GM18909 (cell line): ENCODE data around the gene GDF9.

Experiments used
- ATAC-seq: cut with Tn5 transposase; IDR thresholded peaks from one replicate; pipeline ENCODE4 v1.9.1; 2021; ENCODE audit warnings: mild to moderate bottlenecking; ENCODE audit not compliant: unreplicated experiment, poor library complexity

GDF9 gene

DNA sequence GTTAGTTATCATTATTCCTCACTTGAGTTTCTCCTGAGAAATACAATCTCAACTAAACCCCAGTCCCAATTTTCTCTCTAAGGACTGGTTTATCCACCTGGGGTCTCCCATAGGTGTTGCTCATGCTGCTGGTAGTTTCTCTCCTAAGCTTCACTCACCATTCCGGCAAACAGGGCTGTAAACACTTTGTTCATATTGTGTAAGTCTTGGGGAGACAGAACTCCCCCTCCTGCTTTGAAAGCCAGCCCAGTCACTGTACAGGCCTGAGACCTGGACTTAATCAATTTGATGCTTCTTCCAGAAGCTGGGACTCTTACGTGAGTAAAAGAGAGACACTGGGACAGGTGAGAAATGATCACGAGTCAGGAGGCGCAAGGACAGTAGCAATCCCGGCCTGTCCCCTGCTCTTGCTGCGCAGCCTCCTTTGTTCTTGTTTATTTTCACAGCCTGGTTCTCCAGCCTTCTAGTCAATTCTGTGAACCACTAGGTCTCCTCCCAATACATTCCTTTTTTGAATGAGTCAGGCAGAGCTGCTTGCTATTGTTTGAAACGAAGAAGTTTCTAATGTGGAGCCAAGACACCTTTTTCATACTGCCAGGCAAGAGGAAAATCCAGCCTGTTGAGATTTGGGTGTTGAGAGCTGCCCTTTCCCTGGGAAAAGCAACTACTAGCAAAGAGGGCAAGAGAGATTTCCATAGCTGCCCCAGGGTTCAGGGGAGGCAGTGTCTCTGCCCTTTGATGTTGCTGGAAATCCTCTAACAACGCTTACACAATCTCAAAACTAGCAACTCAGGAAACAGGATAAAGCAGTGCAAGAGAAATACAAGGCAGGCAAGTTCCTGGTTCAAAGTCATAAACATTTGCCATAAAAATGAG is 26.6 kb downstream of the GDF9 start:
- ATAC-seq: no peak

- ATAC-seq: no peak
Measured at GRCh38 chr5:132838516-132839282, 27.6 kb downstream of the GDF9 start.

- ATAC-seq: no peak
Measured at GRCh38 chr5:132837868-132838267, 28.4 kb downstream of the GDF9 start.

GRCh38 chr5:132836852-132837251 is 29.4 kb downstream of the GDF9 start:
- no peak for ATAC-seq

GRCh38 chr5:132834057-132834456 is 32.2 kb downstream of the GDF9 start:
- ATAC-seq: no peak

GRCh38 chr5:132832612-132833011 is 33.7 kb downstream of the GDF9 start:
- no peak for ATAC-seq

GRCh38 chr5:132831095-132831860 is 35.0 kb downstream of the GDF9 start:
- no peak for ATAC-seq

- peak; percentile 71 for ATAC-seq
Measured at GRCh38 chr5:132830436-132831094, 35.7 kb downstream of the GDF9 start, which contains the start of gene SHROOM1. Gene SHROOM1 (minus strand): TSS chr5:132830647. CDS start chr5:132826140, 4,507 bp downstream.

- ATAC-seq: peak; percentile 82
Measured at GRCh38 chr5:132829742-132830435, 36.4 kb downstream of the GDF9 start.

DNA sequence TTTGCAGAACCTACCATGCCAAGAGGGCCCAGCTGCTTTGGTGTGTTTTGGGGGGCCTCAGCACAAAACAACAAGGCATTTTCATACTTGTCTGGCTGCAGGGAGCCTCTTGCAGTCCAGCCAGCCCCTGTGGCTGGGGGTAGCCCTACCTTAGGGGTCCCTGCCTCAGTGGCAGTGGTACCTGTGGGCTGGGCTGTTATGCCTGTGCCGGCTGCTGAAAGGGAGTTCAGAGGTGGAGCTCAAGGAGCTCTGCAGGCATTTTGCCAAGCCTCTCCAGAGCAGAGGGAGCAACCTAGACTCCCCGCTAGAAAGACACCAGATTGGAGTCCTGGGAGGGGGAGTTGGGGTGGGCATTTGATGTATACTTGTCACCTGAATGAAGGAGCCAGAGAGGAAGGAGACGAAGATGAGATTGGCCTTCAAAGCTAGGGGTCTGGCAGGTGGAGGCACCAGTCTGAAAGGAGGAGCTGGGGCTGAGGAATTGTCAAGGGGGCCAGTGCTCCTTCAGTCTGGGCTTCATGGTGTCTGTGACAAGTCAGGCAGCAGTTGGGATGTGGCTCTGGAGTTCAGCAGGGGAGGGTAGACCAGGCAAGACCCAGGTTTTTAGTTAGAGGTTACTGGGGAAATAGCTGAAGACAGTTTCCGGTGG is 37.3 kb downstream of the GDF9 start:
- no peak for ATAC-seq

DNA sequence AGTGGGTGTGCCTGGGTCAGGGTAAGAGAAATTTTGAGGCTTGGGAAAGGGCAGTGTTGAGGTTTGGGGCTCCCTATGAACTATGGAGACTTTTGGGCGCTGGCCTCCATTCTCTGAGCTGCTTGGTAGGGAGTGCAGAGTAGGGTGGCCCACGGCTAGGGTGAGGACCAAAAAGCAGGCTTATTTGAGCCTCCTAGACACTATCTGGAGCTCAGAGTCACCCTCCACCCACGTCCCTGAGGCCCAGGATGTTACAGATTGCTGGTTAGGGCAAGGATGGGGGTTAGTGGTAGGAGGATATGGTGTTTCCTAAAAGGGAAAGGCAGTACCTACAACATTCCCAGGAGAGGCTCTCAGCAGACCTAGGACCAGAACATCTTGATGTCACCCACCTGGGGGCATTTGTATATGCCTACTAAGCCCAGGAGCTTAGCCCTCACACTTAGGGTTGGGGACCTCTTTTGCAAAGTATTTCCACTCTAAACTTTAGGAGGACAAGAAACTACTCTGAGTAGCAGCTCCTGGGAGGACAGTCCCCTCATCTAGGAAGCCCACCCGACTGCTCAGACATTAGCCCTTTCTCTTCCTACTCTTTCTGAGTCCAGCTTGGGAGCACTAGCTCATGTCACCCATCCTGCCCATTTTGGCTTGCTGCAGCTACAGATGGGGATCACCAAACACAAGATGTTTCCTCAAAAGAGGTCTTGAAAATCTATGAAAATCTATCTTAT is 38.2 kb downstream of the GDF9 start:
- ATAC-seq: no peak

DNA sequence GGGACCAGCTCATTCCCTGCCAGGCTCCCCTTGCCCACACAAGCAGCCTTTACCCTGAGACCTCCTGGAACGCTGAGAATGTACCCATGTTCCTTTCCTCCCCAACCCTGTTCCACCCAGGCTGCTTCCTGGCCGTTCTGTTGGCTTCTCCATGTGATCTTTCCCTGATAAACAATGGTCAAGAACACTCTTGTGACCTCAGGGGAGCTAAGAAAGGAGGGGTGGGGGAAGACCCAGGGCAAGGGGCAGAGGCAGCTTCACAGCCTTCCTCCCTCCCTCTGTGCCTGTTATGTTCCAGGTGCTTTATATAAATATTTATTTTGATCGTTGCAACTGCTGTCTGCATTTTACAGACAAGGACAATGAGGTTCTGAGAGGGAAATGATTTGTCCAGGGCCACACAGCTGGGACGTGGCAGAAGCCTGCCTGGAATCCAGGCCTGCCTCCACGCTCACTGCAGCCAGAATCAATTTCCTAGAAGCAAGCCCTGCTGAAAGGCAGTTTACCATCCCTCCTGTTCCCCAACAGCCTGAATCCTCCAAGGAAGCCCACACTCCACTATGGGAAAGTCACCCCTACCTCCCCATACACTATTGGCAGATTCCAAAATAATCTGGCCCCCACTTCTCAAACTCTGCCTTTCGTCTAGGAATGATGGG is 39.7 kb downstream of the GDF9 start:
- no peak for ATAC-seq

GRCh38 chr5:132825834-132826391 is 40.4 kb downstream of the GDF9 start:
- ATAC-seq: no peak

GRCh38 chr5:132825033-132825833 is 41.0 kb downstream of the GDF9 start:
- no peak for ATAC-seq

DNA sequence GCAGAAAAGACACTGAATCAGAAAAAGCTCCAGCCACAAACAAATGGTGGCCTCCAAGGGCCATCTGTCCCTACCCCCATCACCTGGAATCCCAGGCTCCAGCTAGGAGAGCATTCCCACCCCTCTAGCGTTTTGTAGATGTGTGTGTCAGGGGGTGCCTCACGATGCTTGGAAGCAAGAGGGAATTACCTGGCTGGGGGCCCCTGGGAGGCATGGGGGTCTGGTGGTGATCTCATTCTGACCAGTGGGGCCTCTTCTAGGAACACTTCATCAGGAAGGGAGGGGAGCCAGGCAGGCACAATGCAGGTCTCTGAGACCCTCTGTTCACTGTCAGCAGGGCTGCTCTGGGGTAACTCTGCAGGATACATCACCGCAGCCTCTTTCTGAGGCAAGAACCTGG is 41.8 kb downstream of the GDF9 start:
- no peak for ATAC-seq

GRCh38 chr5:132823481-132824050 is 42.7 kb downstream of the GDF9 start:
- no peak for ATAC-seq
